Measurements from ENCODE around the gene CHAF1B. TPM values are rescaled to one million over a fixed set of nuclear protein-coding genes. Genes with fewer than 3 reads are reported as not detected.

CHAF1B gene
- total and polyA plus RNA-seq, 2 of the 8 experiments (the other 6 are each of a cell fraction or from before 2014, with no cell fraction given): 11.8 to 23.1 TPM

DNA sequence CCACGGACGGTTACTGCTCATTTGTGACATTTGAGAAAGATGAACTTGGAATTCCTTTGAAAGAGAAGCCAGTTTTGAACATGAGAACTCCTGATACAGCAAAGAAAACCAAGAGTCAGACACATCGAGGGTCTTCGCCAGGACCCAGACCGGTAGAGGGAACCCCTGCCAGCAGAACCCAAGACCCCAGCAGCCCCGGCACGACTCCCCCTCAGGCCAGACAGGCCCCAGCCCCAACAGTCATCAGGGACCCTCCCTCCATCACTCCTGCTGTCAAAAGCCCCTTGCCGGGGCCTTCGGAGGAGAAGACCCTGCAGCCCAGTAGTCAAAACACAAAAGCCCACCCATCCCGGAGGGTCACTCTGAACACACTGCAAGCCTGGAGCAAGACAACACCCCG, 27.7 kb downstream of the CHAF1B start (continued):
- no peak for TF ChIP-seq PHF8 (conservative IDR thresholded peaks at IDR 0.05; ENCODE audit: low read depth, low read length)
- TF ChIP-seq MAX (IDR thresholded peaks at IDR 0.05): no peak

Data from H1 (cell line).